ENCODE results near the gene GNPTAB. TPM values are rescaled to one million over a fixed set of nuclear protein-coding genes. Genes with fewer than 3 reads are reported as not detected.

GNPTAB gene
- total and polyA plus RNA-seq, 2 of the 8 experiments (the other 6 are each of a cell fraction or from before 2014, with no cell fraction given) = 21.5 to 51.3 TPM

- ChIA-PET POLR2A (ENCODE audit: partially characterized antibody) (interaction anchor here (1.1 to 1.4 kb wide), 2 partner anchors 10 to 14 kb away, joined by 3 to 4 read pairs; no protein-coding TSS in a partner anchor), CTCF (ENCODE audit: partially characterized antibody) (interaction anchor here (0.5 to 16.1 kb wide), 27 partner anchors 12 to 902 kb away, joined by 3 to 190 read pairs (median 4); partner anchors contain the start of genes CHPT1 and GNPTAB)
- H2AK5ac ChIP-seq (ENCODE audit: low read depth, low read length) = no peak overlapping the region
- no peaks in the 10 kb centered on the region for H3K79me1 ChIP-seq (ENCODE audit: low read depth, low read length)
- no peak overlapping the region for H4K8ac ChIP-seq (ENCODE audit: extremely low read depth, insufficient read depth, low read length)
- no peaks in the 10 kb centered on the region for H4K20me1 ChIP-seq (replicated peaks in 1 of 2; ENCODE audit: control insufficient read depth in 1 of 2, insufficient read depth in 2 of 2, low read length in 2 of 2)
- no peak overlapping the region for H3K4me2 ChIP-seq (ENCODE audit: insufficient read depth in 1 of 2, low read depth in 2 of 2, low read length in 2 of 2)
- H3K23ac ChIP-seq (ENCODE audit: insufficient read length) = no peak overlapping the region
- no peak overlapping the region for H3K18ac ChIP-seq (ENCODE audit: extremely low read depth, low read length)
- H2BK15ac ChIP-seq (ENCODE audit: low read length) = no peak overlapping the region
- no peaks in the 10 kb centered on the region for H3K23me2 ChIP-seq (ENCODE audit: low read depth, low read length)
- no peak overlapping the region for H3K27ac ChIP-seq (ENCODE audit: low read depth, low read length)
- H2BK5ac ChIP-seq (ENCODE audit: low read depth, low read length) = no peak overlapping the region
- H4K91ac ChIP-seq (replicated peaks; ENCODE audit: insufficient read length, low read length) = no peak overlapping the region
- H3K56ac ChIP-seq (replicated peaks; ENCODE audit: insufficient read length, low read depth, low read length) = no peak overlapping the region
- no peaks in the 10 kb centered on the region for H3K27me3 ChIP-seq (replicated peaks in 1 of 4; ENCODE audit: control insufficient read depth in 3 of 4, extremely low read depth in 1 of 4, insufficient read depth in 3 of 4, low read length in 3 of 4)
- H3K36me3 ChIP-seq (ENCODE audit: control insufficient read depth in 2 of 4, insufficient read depth in 4 of 4, low read length in 3 of 4) = no peaks in the 10 kb centered on the region
- DNase-seq (ENCODE audit: low read depth in 1 of 2, low spot score in 2 of 2) (no peak), FAIRE-seq (no peak)
- no peak overlapping the region for H2AFZ ChIP-seq (ENCODE audit: low read length)
- no peak overlapping the region for H2BK120ac ChIP-seq (replicated peaks; ENCODE audit: low read depth, low read length)
- H3K4me3 ChIP-seq (ENCODE audit: extremely low read depth in 1 of 4, insufficient read depth in 2 of 4, low read depth in 3 of 4, low read length in 4 of 4) = no peak overlapping the region
- TF ChIP-seq NANOG (IDR thresholded peaks at IDR 0.05; ENCODE audit: insufficient read depth, low read depth, low read length, poor library complexity, severe bottlenecking) = no peak
- no peak for TF ChIP-seq BCL11A (IDR thresholded peaks at IDR 0.05; ENCODE audit: low read depth in 2 of 2, low read length in 2 of 2)
- TF ChIP-seq CTCF (IDR thresholded peaks at IDR 0.05; ENCODE audit: control extremely low read depth in 1 of 3, insufficient read depth in 1 of 3, low read depth in 1 of 3, low read length in 3 of 3) = no peak
- TF ChIP-seq FOSL1 (IDR thresholded peaks at IDR 0.05; ENCODE audit: insufficient read depth, low read depth, low read length) = no peak
- no peak for TF ChIP-seq RXRA (IDR thresholded peaks at IDR 0.05; ENCODE audit: insufficient read depth, low read depth, low read length)
- WGBS, 2 experiments (ENCODE audit: extremely low coverage in 1 of 2, insufficient coverage in 1 of 2, insufficient read length in 1 of 2, insufficient replicate concordance in 2 of 2, low coverage in 1 of 2, low lambda C conversion rate in 2 of 2, missing lambda C conversion rate in 1 of 2) = 87% methylated on average over 2 of the region's 3 CpGs; no CpG with 5 or more reads in 1 of the 2 experiments
- no peaks in the 10 kb centered on the region for H3K4me1 ChIP-seq (replicated peaks in 1 of 4; ENCODE audit: control insufficient read depth in 3 of 4, insufficient read depth in 4 of 4, low read length in 3 of 4)
- no peak overlapping the region for H3K14ac ChIP-seq (ENCODE audit: insufficient read length)
- no peak overlapping the region for H2BK20ac ChIP-seq (ENCODE audit: low read length)
- H3K79me2 ChIP-seq (ENCODE audit: control insufficient read depth in 1 of 2, insufficient read depth in 2 of 2, low read length in 2 of 2) = no peaks in the 10 kb centered on the region
- H3K4ac ChIP-seq (replicated peaks; ENCODE audit: insufficient read length, low read depth, low read length) = no peak overlapping the region
- no peak overlapping the region for H4K5ac ChIP-seq (ENCODE audit: insufficient read length, low read depth, low read length)
- no peak overlapping the region for H3K9ac ChIP-seq (replicated peaks in 1 of 4; ENCODE audit: extremely low read depth in 1 of 4, low read depth in 3 of 4, low read length in 3 of 4)
- H2BK12ac ChIP-seq (ENCODE audit: low read depth, low read length) = no peak overlapping the region
- H3K9me3 ChIP-seq (ENCODE audit: insufficient read depth in 2 of 2, low read depth in 1 of 2, low read length in 1 of 2) = no peaks in the 10 kb centered on the region
Observed at GRCh38 chr12:101838628-101839323, 8.0 kb upstream of the GNPTAB start.
